ENCODE results near the gene KDM3A.

GRCh38 chr2:86430368-86430767 lies 10.8 kb upstream of the KDM3A start:
- no peak for TF ChIP-seq EZH2 (IDR thresholded peaks at IDR 0.05; ENCODE audit: low read depth, unreplicated experiment)
- TF ChIP-seq, protein P1, sequence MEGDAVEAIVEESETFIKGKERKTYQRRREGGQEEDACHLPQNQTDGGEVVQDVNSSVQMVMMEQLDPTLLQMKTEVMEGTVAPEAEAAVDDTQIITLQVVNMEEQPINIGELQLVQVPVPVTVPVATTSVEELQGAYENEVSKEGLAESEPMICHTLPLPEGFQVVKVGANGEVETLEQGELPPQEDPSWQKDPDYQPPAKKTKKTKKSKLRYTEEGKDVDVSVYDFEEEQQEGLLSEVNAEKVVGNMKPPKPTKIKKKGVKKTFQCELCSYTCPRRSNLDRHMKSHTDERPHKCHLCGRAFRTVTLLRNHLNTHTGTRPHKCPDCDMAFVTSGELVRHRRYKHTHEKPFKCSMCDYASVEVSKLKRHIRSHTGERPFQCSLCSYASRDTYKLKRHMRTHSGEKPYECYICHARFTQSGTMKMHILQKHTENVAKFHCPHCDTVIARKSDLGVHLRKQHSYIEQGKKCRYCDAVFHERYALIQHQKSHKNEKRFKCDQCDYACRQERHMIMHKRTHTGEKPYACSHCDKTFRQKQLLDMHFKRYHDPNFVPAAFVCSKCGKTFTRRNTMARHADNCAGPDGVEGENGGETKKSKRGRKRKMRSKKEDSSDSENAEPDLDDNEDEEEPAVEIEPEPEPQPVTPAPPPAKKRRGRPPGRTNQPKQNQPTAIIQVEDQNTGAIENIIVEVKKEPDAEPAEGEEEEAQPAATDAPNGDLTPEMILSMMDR (conservative IDR thresholded peaks at IDR 0.05; ENCODE audit: low read depth in 2 of 2) = no peak
- TF ChIP-seq REST (IDR thresholded peaks at IDR 0.05; ENCODE audit: unreplicated experiment) = no peak
- TF ChIP-seq CREB1 (CRISPR knock-in tag; IDR thresholded peaks at IDR 0.05; ENCODE audit: low read depth) = no peak
- no peak for TF ChIP-seq EZH2phosphoT487 (IDR thresholded peaks at IDR 0.05; ENCODE audit: unreplicated experiment)
- TF ChIP-seq POLR2AphosphoS5 (IDR thresholded peaks at IDR 0.05; ENCODE audit: low read depth) = no peak
- no peak for TF ChIP-seq ETS1 (IDR thresholded peaks at IDR 0.05)
- no peak for TF ChIP-seq JUNB (IDR thresholded peaks at IDR 0.05; ENCODE audit: unreplicated experiment)
- TF ChIP-seq STAT1 (IDR thresholded peaks at IDR 0.05; ENCODE audit: unreplicated experiment) = no peak
